T-helper 2 cell treated with Interferon-gamma antibody and Interleukin-4, amounts not matched to agents 5 μg/mL and 100 μg/mL, for 36 hours (primary cell): ENCODE data around the gene PTGFRN.
"Not testable (repeated sequence)": the region's sequence is repeated elsewhere in the genome, so short reads cannot be mapped to it uniquely, and the experiment has no call there.

Experiments
- DNase-seq: peaks from one replicate; pipeline ENCODE4 v3.0.0; 2021; ENCODE audit warnings: low spot score
- H3K27ac Mint-ChIP-seq: one replicate; pipeline ENCODE4 v1.8.0; 2021; ENCODE audit warnings: mild to moderate bottlenecking, mixed read lengths
- H3K27me3 Mint-ChIP-seq: one replicate; pipeline ENCODE4 v1.8.0; 2021; ENCODE audit warnings: low read depth, mixed read lengths
- H3K36me3 Mint-ChIP-seq: one replicate; pipeline ENCODE4 v1.8.0; 2021; ENCODE audit warnings: low read depth, mixed read lengths
- H3K4me1 Mint-ChIP-seq: one replicate; pipeline ENCODE4 v1.8.0; 2021; ENCODE audit warnings: low read depth, mixed read lengths
- H3K4me3 Mint-ChIP-seq: one replicate; pipeline ENCODE4 v1.8.0; 2022; ENCODE audit warnings: mild to moderate bottlenecking, moderate library complexity, mixed read lengths
- H3K9me3 Mint-ChIP-seq: one replicate; pipeline ENCODE4 v1.8.0; 2021; ENCODE audit warnings: mixed read lengths

The PTGFRN gene

DNA sequence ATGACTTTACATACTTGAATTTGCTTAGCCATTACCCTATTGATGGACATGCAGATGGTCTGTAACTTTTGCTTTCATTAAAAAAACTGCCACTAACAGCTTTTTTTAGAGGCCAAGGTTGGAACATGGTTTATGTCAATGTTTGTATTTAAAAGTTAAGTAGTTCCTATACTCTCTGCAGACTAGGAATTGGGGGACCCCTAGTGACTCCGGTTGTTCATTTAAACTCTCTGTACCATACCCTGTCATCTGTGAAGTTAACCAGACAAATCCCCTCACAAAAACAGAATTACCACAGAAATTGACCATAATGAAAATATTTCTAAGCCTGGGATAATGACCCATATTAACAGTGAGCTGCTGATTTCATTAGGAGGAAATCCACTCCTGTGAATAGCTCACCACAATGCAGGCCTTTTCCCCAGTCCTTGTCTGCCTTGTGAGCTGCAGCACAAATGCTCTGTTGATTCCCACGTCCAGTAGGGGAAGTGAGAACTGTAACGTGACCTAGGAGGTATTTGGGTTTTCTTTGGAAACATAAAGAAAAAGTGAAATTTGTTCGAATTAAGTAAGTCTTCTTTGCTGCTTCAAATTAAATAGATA lies 61.6 kb downstream of the PTGFRN start:
- peaks cover 2% of the 10 kb centered on the region for H3K27me3 Mint-ChIP-seq
- H3K9me3 Mint-ChIP-seq, result no peaks in the 10 kb centered on the region
- H3K4me1 Mint-ChIP-seq, result no peaks in the 10 kb centered on the region
- H3K27ac Mint-ChIP-seq, result no peak overlapping the region
- H3K36me3 Mint-ChIP-seq, result peaks cover 2% of the 10 kb centered on the region
- DNase-seq, result no peak
- H3K4me3 Mint-ChIP-seq, result no peak overlapping the region

GRCh38 chr1:116971965-116972673 lies 62.4 kb downstream of the PTGFRN start:
- H3K4me3 Mint-ChIP-seq, result no peak overlapping the region
- H3K27ac Mint-ChIP-seq, result no peak overlapping the region

DNA sequence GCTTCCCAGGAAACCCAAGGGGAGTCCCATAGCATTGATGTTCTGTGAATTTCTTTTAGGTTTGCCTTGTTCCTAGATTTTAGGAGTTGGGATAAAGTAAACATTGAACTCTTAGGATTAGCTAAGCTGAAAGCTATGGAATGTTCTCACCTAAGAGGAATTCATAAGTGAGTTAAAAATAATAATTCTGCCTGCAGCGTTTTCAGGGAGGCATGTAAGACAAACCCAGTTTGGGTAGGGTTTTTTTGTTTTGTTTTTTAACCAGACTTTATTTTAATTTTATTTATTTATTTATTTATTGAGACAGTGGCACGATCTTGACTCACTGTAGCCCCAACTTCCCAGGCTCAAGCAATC lies 62.9 kb downstream of the PTGFRN start:
- no peaks in the 10 kb centered on the region for H3K4me1 Mint-ChIP-seq
- peaks cover 2% of the 10 kb centered on the region for H3K36me3 Mint-ChIP-seq
- no peak overlapping the region for H3K4me3 Mint-ChIP-seq
- H3K27me3 Mint-ChIP-seq, result peaks cover 3% of the 10 kb centered on the region
- no peak overlapping the region for H3K27ac Mint-ChIP-seq
- DNase-seq, result no peak
- no peaks in the 10 kb centered on the region for H3K9me3 Mint-ChIP-seq

More at GRCh38 chr1:116971965-116972673, 62.4 kb downstream of the PTGFRN start:
- no peak for DNase-seq
- Mint-ChIP-seq H3K4me1 (no peaks in the 10 kb centered on the region), H3K9me3 (no peaks in the 10 kb centered on the region), H3K27me3 (peaks cover 2% of the 10 kb centered on the region), H3K36me3 (peaks cover 2% of the 10 kb centered on the region)

GRCh38 chr1:116980309-116980708 lies 70.6 kb downstream of the PTGFRN start:
- not testable (repeated sequence) for H3K4me1 Mint-ChIP-seq, H3K27me3 Mint-ChIP-seq, DNase-seq, H3K36me3 Mint-ChIP-seq, H3K9me3 Mint-ChIP-seq, H3K4me3 Mint-ChIP-seq, H3K27ac Mint-ChIP-seq

DNA sequence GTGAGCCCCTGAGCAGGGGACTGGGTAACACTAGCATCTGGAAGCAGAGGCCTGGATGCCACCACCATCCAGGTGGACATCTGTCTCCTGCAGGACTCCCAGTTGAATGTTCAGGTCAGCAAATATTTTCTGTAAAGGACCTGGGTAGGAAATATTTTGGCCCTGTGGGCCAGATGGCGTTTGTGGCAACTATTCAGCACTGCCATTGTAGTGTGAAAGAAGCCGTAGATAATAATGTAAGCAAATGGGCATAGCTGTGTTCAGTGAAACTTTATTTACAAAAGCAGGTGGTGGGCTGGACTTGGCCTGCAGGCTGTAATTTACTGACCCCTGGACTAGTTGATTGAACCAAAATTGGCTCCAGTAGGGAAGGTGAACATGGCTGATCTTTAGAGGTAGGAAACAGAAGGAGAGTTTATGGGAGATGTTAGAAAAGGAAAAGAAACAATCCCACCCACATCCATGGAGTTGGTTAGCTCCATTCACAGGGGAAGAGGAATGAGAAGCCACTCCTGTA lies 71.9 kb downstream of the PTGFRN start:
- Mint-ChIP-seq H3K27ac (no peak overlapping the region), H3K36me3 (no peaks in the 10 kb centered on the region), H3K4me1 (peaks cover 11% of the 10 kb centered on the region), H3K9me3 (no peaks in the 10 kb centered on the region), H3K27me3 (peaks cover 2% of the 10 kb centered on the region), H3K4me3 (no peak overlapping the region)
- no peak for DNase-seq

DNA sequence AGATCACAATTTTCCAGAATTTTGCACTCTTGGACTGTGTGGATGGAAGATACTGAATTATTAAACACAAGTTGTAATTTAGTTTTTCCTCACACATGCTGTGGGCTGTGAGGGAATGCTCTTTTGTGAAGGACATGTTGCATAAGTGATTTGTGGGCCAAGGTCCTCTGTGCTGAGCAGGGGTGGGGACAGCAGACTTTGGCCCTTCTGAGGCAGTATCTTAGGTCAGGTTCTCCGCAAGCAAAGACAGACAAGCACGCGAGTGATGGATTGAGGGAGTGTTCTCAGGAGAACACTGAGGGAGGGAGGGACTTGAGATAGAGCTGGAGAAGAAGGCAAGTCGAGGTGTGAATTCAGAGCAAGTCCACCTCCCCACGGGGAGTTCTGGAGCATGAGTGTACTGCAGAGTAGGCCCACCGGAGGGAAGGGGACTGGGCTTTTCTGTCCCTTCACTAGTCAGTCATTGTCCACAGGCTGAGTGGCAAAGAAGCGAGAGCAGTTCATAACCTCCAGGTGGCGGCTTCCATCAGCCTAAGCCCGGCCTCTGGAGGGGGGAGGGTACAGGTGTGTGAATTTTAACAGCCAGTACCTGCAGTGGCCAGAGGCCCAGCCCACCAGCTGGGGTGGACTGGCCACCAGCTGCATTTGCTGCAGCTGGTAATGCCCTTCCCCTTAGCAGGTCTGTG lies 72.7 kb downstream of the PTGFRN start:
- no peak overlapping the region for H3K4me3 Mint-ChIP-seq
- H3K27ac Mint-ChIP-seq, result no peak overlapping the region
- no peaks in the 10 kb centered on the region for H3K9me3 Mint-ChIP-seq
- peaks cover 20% of the 10 kb centered on the region for H3K4me1 Mint-ChIP-seq
- no peaks in the 10 kb centered on the region for H3K27me3 Mint-ChIP-seq
- DNase-seq, result no peak
- H3K36me3 Mint-ChIP-seq, result no peaks in the 10 kb centered on the region

- Mint-ChIP-seq H3K4me3 (no peak overlapping the region), H3K4me1 (peaks cover 22% of the 10 kb centered on the region), H3K27me3 (no peaks in the 10 kb centered on the region), H3K27ac (no peak overlapping the region), H3K9me3 (no peaks in the 10 kb centered on the region), H3K36me3 (no peaks in the 10 kb centered on the region)
- DNase-seq, result no peak
These were observed 73.4 kb downstream of the PTGFRN start for GRCh38 chr1:116983112-116983511.

- H3K27ac Mint-ChIP-seq, result no peak overlapping the region
- H3K36me3 Mint-ChIP-seq, result no peaks in the 10 kb centered on the region
- DNase-seq, result no peak
- H3K27me3 Mint-ChIP-seq, result no peaks in the 10 kb centered on the region
- no peaks in the 10 kb centered on the region for H3K9me3 Mint-ChIP-seq
- no peak overlapping the region for H3K4me3 Mint-ChIP-seq
- peaks cover 22% of the 10 kb centered on the region for H3K4me1 Mint-ChIP-seq
These were observed 74.0 kb downstream of the PTGFRN start for GRCh38 chr1:116983678-116984077.

- H3K4me1 Mint-ChIP-seq, result peaks cover 22% of the 10 kb centered on the region
These were observed 74.9 kb downstream of the PTGFRN start for GRCh38 chr1:116984406-116985160.

DNA sequence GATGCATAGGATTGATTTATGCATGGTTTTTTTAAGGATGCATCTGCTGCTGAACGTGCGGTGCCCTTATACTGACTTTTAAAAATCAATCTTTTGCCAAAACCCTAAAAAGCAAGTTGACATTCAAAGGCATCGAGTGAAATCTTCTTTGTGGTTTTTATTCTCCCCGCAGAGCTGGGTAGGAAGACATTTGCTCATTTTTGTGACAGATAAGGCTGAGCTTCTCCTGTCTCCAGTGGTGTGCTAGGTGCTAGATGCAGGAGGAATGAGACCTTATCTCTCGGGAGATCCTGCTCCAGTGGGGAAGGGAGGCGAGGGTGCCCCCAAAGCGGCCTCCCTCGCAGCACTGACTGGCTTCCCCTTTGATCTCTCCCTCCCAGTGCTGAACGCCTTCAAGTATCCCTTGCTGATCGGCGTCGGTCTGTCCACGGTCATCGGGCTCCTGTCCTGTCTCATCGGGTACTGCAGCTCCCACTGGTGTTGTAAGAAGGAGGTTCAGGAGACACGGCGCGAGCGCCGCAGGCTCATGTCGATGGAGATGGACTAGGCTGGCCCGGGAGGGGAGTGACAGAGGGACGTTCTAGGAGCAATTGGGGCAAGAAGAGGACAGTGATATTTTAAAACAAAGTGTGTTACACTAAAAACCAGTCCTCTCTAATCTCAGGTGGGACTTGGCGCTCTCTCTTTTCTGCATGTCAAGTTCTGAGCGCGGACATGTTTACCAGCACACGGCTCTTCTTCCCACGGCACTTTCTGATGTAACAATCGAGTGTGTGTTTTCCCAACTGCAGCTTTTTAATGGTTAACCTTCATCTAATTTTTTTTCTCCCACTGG lies 76.9 kb downstream of the PTGFRN start:
- Mint-ChIP-seq H3K36me3 (peaks cover 2% of the 10 kb centered on the region), H3K4me3 (peak overlapping the region; percentile 76), H3K9me3 (no peaks in the 10 kb centered on the region), H3K27ac (peak overlapping the region; percentile 87), H3K27me3 (no peaks in the 10 kb centered on the region), H3K4me1 (peaks cover 26% of the 10 kb centered on the region)
- peak; percentile 14 for DNase-seq

More at GRCh38 chr1:116984406-116985160, 74.9 kb downstream of the PTGFRN start:
- Mint-ChIP-seq H3K36me3 (no peaks in the 10 kb centered on the region), H3K4me3 (no peak overlapping the region), H3K27me3 (no peaks in the 10 kb centered on the region), H3K9me3 (no peaks in the 10 kb centered on the region), H3K27ac (no peak overlapping the region)
- DNase-seq, result no peak

DNA sequence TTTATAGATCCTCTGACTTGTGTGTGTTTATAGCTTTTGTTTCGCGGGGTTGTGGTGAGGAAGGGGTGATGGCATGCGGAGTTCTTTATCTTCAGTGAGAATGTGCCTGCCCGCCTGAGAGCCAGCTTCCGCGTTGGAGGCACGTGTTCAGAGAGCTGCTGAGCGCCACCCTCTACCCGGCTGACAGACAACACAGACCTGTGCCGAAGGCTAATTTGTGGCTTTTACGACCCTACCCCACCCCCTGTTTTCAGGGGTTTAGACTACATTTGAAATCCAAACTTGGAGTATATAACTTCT lies 77.5 kb downstream of the PTGFRN start:
- no peaks in the 10 kb centered on the region for H3K9me3 Mint-ChIP-seq
- peaks cover 29% of the 10 kb centered on the region for H3K4me1 Mint-ChIP-seq
- no peaks in the 10 kb centered on the region for H3K27me3 Mint-ChIP-seq
- H3K36me3 Mint-ChIP-seq, result peaks cover 2% of the 10 kb centered on the region
- H3K27ac Mint-ChIP-seq, result peak overlapping the region; percentile 87
- peak; percentile 47 for DNase-seq
- peak overlapping the region; percentile 76 for H3K4me3 Mint-ChIP-seq

GRCh38 chr1:116988248-116988647 lies 78.5 kb downstream of the PTGFRN start:
- Mint-ChIP-seq H3K27ac (no peak overlapping the region), H3K4me3 (no peak overlapping the region), H3K27me3 (no peaks in the 10 kb centered on the region), H3K36me3 (peaks cover 2% of the 10 kb centered on the region), H3K4me1 (peaks cover 29% of the 10 kb centered on the region), H3K9me3 (no peaks in the 10 kb centered on the region)
- DNase-seq, result no peak

GRCh38 chr1:116988908-116989307 lies 79.2 kb downstream of the PTGFRN start:
- Mint-ChIP-seq H3K4me3 (no peak overlapping the region), H3K36me3 (peaks cover 2% of the 10 kb centered on the region), H3K9me3 (no peaks in the 10 kb centered on the region), H3K4me1 (peaks cover 29% of the 10 kb centered on the region), H3K27me3 (no peaks in the 10 kb centered on the region), H3K27ac (no peak overlapping the region)
- DNase-seq, result no peak
